Vagina (tissue), 2 donors: Measurements from ENCODE around the gene ZWINT.

Experiments
- CTCF ChIP-seq, 3 experiments: fragments of 450-650 bp in 2 of 3; fragments of 200-600 bp in 1 of 3; sonication (generic) in 1 of 3; IDR thresholded peaks; one replicate each; pipeline ENCODE4 v1.5.1; 2017 to 2019; ENCODE audit warnings: antibody characterized with exemption in 3 of 3, mild to moderate bottlenecking in 2 of 3, moderate library complexity in 2 of 3
- POLR2A ChIP-seq, 2 donors: fragments of 450-650 bp; IDR thresholded peaks; one replicate each; pipeline ENCODE4 v1.6.1; 2017; ENCODE audit warnings: antibody characterized with exemption in 2 of 2, mild to moderate bottlenecking in 2 of 2, moderate library complexity in 2 of 2
- POLR2AphosphoS5 ChIP-seq, 2 donors: sonication (generic); formaldehyde crosslinking; IDR thresholded peaks; one replicate each; pipeline ENCODE4 v1.9.0; 2017; ENCODE audit warnings: antibody characterized with exemption in 2 of 2, mild to moderate bottlenecking in 2 of 2, low read depth in 1 of 2; ENCODE audit not compliant: insufficient read depth in 1 of 2

GRCh38 chr10:56359837-56360236 is 1.2 kb downstream of the ZWINT start:
- no peak for TF ChIP-seq CTCF (IDR thresholded peaks at IDR 0.05)
- no peak for TF ChIP-seq POLR2A (IDR thresholded peaks at IDR 0.05)
- no peak for TF ChIP-seq POLR2AphosphoS5 (IDR thresholded peaks at IDR 0.05; ENCODE audit: insufficient read depth in 1 of 2, low read depth in 1 of 2)
